Chondrocyte (in vitro differentiated cells): ENCODE data around the gene TRIM59. TPM values are rescaled to one million over a fixed set of nuclear protein-coding genes. Genes with fewer than 3 reads are reported as not detected.

Experiments
- DNase-seq: peaks from one replicate; pipeline ENCODE4 v3.0.0; 2021; ENCODE audit warnings: mixed read lengths, low spot score
- H3K27ac Mint-ChIP-seq: one replicate; pipeline ENCODE4 v1.8.0; 2021; ENCODE audit warnings: mild to moderate bottlenecking, moderate library complexity, mixed read lengths; ENCODE audit not compliant: unreplicated experiment
- H3K27me3 Mint-ChIP-seq: 2 replicates; pipeline ENCODE4 v1.8.0; 2021; ENCODE audit warnings: low read depth, mixed read lengths
- H3K36me3 Mint-ChIP-seq: 2 replicates; pipeline ENCODE4 v1.8.0; 2021; ENCODE audit warnings: low read depth, mixed read lengths
- H3K4me1 Mint-ChIP-seq: 2 replicates; pipeline ENCODE4 v1.8.0; 2021; ENCODE audit warnings: low read depth, mild to moderate bottlenecking, mixed read lengths
- H3K4me3 Mint-ChIP-seq: one replicate; pipeline ENCODE4 v1.8.0; 2021; ENCODE audit warnings: mild to moderate bottlenecking, moderate library complexity, mixed read lengths; ENCODE audit not compliant: unreplicated experiment
- H3K9me3 Mint-ChIP-seq: 2 replicates; pipeline ENCODE4 v1.8.0; 2021; ENCODE audit warnings: low read depth, mixed read lengths
- CTCF ChIP-seq: fragments of 200-600 bp; sonication (generic); IDR thresholded peaks from 2 replicates; pipeline ENCODE4 v1.5.0; 2021; ENCODE audit warnings: antibody characterized with exemption, mild to moderate bottlenecking, moderate library complexity
- total RNA-seq: library from RNA; stranded (reverse); gene quantifications from 3 replicates; pipeline ENCODE4 v1.2.1, GENCODE V29; 2021

TRIM59 gene
- total RNA-seq, 1 donor from 2014 or later: 25.5 TPM

- no peaks in the 10 kb centered on the region for H3K27me3 Mint-ChIP-seq
- H3K36me3 Mint-ChIP-seq: no peaks in the 10 kb centered on the region
- H3K9me3 Mint-ChIP-seq: no peaks in the 10 kb centered on the region
- no peak for TF ChIP-seq CTCF
- peaks cover 49% of the 10 kb centered on the region for H3K4me1 Mint-ChIP-seq
- no peak overlapping the region for H3K4me3 Mint-ChIP-seq
- DNase-seq: no peak
- H3K27ac Mint-ChIP-seq: no peak overlapping the region
Observed at GRCh38 chr3:160481856-160482255, 32.3 kb upstream of the TRIM59 start.

- H3K27me3 Mint-ChIP-seq: no peaks in the 10 kb centered on the region
- no peak for TF ChIP-seq CTCF
- no peaks in the 10 kb centered on the region for H3K36me3 Mint-ChIP-seq
- peaks cover 47% of the 10 kb centered on the region for H3K4me1 Mint-ChIP-seq
- no peak overlapping the region for H3K27ac Mint-ChIP-seq
- no peak for DNase-seq
- no peaks in the 10 kb centered on the region for H3K9me3 Mint-ChIP-seq
- H3K4me3 Mint-ChIP-seq: no peak overlapping the region
Observed at GRCh38 chr3:160480931-160481330, 31.3 kb upstream of the TRIM59 start.

- Mint-ChIP-seq H3K4me1 (peaks cover 47% of the 10 kb centered on the region), H3K27ac (peak overlapping the region; percentile 79), H3K4me3 (no peak overlapping the region), H3K27me3 (no peaks in the 10 kb centered on the region), H3K9me3 (no peaks in the 10 kb centered on the region), H3K36me3 (no peaks in the 10 kb centered on the region)
- peak; percentile 7 for TF ChIP-seq CTCF
- no peak for DNase-seq
Observed at GRCh38 chr3:160479376-160479775, 29.8 kb upstream of the TRIM59 start.

- H3K4me3 Mint-ChIP-seq: no peak overlapping the region
- H3K27ac Mint-ChIP-seq: peak overlapping the region; percentile 19
- no peaks in the 10 kb centered on the region for H3K9me3 Mint-ChIP-seq
- DNase-seq: no peak
- TF ChIP-seq CTCF: peak; percentile 39
- no peaks in the 10 kb centered on the region for H3K27me3 Mint-ChIP-seq
- peaks cover 47% of the 10 kb centered on the region for H3K4me1 Mint-ChIP-seq
- H3K36me3 Mint-ChIP-seq: no peaks in the 10 kb centered on the region
Observed at GRCh38 chr3:160478338-160478737, 28.8 kb upstream of the TRIM59 start.

- Mint-ChIP-seq H3K4me3 (no peak overlapping the region), H3K36me3 (no peaks in the 10 kb centered on the region), H3K9me3 (no peaks in the 10 kb centered on the region), H3K27ac (peak overlapping the region; percentile 19), H3K4me1 (peaks cover 44% of the 10 kb centered on the region), H3K27me3 (no peaks in the 10 kb centered on the region)
- no peak for DNase-seq
- no peak for TF ChIP-seq CTCF
Observed at GRCh38 chr3:160477750-160478149, 28.2 kb upstream of the TRIM59 start.
